A673 (cell line): ENCODE results near the gene PXK. TPM values are rescaled to one million over a fixed set of nuclear protein-coding genes. Genes with fewer than 3 reads are reported as not detected.
A peak's percentile ranks its signal among the peaks of the same experiment; 100 is the strongest.

Experiments
- BruUV-seq: library from RNA; stranded (reverse); fragments of 400-500 nt; replicated peaks from 2 replicates; lab custom pipeline; 2021; lab: Mats Ljungman, UMichigan
- CTCF ChIA-PET: fragments of 300-600 bp; sonication (Branson Sonifier 250); formaldehyde crosslinking; loops from one replicate; lab custom pipeline; 2022; ENCODE audit warnings: antibody characterized with exemption; lab: Charles Lee
- POLR2A ChIA-PET: fragments of 300-600 bp; sonication (Branson Sonifier 250); formaldehyde crosslinking; loops from one replicate; lab custom pipeline; 2022; ENCODE audit warnings: antibody characterized with exemption; ENCODE audit not compliant: low non-redundant PET; lab: Charles Lee
- DNase-seq: peaks from one replicate; pipeline ENCODE4 v3.0.0-alpha.2; 2015; ENCODE audit warnings: low spot score
- H3K27ac ChIP-seq: fragments of 200-600 bp; sonication (generic); 2 replicates; pipeline ENCODE4 v1.5.1; 2016; ENCODE audit warnings: mixed run types, low read depth, mild to moderate bottlenecking, mixed read lengths, antibody characterized with exemption, low read length; ENCODE audit not compliant: poor library complexity, severe bottlenecking
- H3K27me3 ChIP-seq: fragments of 200-600 bp; sonication (generic); replicated peaks from 2 replicates; pipeline ENCODE4 v1.6.1; 2017; ENCODE audit warnings: mixed run types, low read depth, mild to moderate bottlenecking, mixed read lengths, antibody characterized with exemption, low read length; ENCODE audit not compliant: insufficient read depth, poor library complexity
- H3K36me3 ChIP-seq: fragments of 200-600 bp; sonication (generic); 2 replicates; pipeline ENCODE4 v1.6.1; 2016; ENCODE audit warnings: mixed run types, mild to moderate bottlenecking, mixed read lengths, antibody characterized with exemption, low read length; ENCODE audit not compliant: insufficient read depth, poor library complexity, severe bottlenecking
- H3K4me1 ChIP-seq: fragments of 200-600 bp; sonication (generic); 2 replicates; pipeline ENCODE4 v1.6.1; 2017; ENCODE audit warnings: mixed run types, mild to moderate bottlenecking, mixed read lengths, antibody characterized with exemption, low read length; ENCODE audit not compliant: insufficient read depth, poor library complexity, severe bottlenecking
- H3K4me3 ChIP-seq: fragments of 200-600 bp; sonication (generic); 2 replicates; pipeline ENCODE4 v1.5.1; 2016; ENCODE audit warnings: low read depth, mixed run types, mild to moderate bottlenecking, mixed read lengths, low read length; ENCODE audit not compliant: poor library complexity, severe bottlenecking
- H3K9me3 ChIP-seq: fragments of 200-600 bp; sonication (generic); 2 replicates; pipeline ENCODE4 v1.6.1; 2016; ENCODE audit warnings: mixed run types, low read depth, mild to moderate bottlenecking, mixed read lengths, antibody characterized with exemption, low read length; ENCODE audit not compliant: poor library complexity, severe bottlenecking
- EZH2 ChIP-seq: fragments of 200-600 bp; sonication (generic); IDR thresholded peaks from 2 replicates; pipeline ENCODE4 v1.6.1; 2017; ENCODE audit warnings: borderline replicate concordance, low read depth, mild to moderate bottlenecking, mixed read lengths, antibody characterized with exemption, low read length; ENCODE audit not compliant: poor library complexity, severe bottlenecking
- intact Hi-C: fragments of 100-400 bp; cut with micrococcal nuclease; formaldehyde crosslinking; loops from one replicate; pipeline ENCODE4 v1.10.0; 2022; ENCODE audit not compliant: unreplicated experiment
- total RNA-seq: library from RNA; stranded (reverse); gene quantifications from 2 replicates; pipeline ENCODE4 v1.2.3, GENCODE V29; 2021
- TF ChIP-seq, protein P1 (sequence below): fragments of 300-800, 200-600 bp; sonication (generic); conservative IDR thresholded peaks from 2 replicates; pipeline ENCODE4 v1.5.1; 2017; ENCODE audit warnings: low read depth, mild to moderate bottlenecking, antibody characterized with exemption, low read length, moderate library complexity, mixed read lengths

Gene PXK
- total RNA-seq, 1 experiment from 2014 or later, result 13.2 TPM

DNA sequence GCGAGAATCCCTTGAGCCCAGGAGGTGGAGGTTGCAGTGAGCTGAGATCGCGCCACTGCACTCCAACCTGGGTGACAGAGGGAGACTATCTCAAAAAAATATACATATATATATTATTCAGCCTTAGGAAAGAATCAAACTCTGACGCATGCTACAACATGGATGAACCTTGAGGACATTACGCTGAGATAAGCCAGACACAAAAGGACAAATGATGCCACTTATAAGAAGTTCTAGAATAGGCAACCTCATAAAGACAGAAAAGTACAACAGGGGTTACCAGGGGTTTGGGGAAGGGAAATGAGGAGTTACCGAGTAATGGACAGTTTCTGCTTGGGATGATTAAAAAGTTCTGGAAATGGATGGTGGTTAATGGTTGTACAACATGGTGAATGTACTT, 100.2 kb downstream of the PXK start:
- no peak for DNase-seq
- H3K27ac ChIP-seq, result peak overlapping the region; percentile 84
- intact Hi-C loops, result loop anchor here (5.0 kb wide), 1 partner anchor 99 kb away; no protein-coding TSS in a partner anchor
- H3K36me3 ChIP-seq, result peaks cover 31% of the 10 kb centered on the region
- H3K9me3 ChIP-seq, result no peaks in the 10 kb centered on the region
- H3K27me3 ChIP-seq, result no peaks in the 10 kb centered on the region
- ChIA-PET CTCF (no interaction called here), POLR2A (interaction anchor here (0.7 kb wide), 1 partner anchor 97 kb away, joined by 3 read pairs; no protein-coding TSS in a partner anchor)
- no TSS peak for BruUV-seq
- H3K4me3 ChIP-seq, result peak overlapping the region; percentile 71
- TF ChIP-seq, protein P1, sequence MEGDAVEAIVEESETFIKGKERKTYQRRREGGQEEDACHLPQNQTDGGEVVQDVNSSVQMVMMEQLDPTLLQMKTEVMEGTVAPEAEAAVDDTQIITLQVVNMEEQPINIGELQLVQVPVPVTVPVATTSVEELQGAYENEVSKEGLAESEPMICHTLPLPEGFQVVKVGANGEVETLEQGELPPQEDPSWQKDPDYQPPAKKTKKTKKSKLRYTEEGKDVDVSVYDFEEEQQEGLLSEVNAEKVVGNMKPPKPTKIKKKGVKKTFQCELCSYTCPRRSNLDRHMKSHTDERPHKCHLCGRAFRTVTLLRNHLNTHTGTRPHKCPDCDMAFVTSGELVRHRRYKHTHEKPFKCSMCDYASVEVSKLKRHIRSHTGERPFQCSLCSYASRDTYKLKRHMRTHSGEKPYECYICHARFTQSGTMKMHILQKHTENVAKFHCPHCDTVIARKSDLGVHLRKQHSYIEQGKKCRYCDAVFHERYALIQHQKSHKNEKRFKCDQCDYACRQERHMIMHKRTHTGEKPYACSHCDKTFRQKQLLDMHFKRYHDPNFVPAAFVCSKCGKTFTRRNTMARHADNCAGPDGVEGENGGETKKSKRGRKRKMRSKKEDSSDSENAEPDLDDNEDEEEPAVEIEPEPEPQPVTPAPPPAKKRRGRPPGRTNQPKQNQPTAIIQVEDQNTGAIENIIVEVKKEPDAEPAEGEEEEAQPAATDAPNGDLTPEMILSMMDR, result no peak
- TF ChIP-seq EZH2, result no peak
- no peaks in the 10 kb centered on the region for H3K4me1 ChIP-seq

DNA sequence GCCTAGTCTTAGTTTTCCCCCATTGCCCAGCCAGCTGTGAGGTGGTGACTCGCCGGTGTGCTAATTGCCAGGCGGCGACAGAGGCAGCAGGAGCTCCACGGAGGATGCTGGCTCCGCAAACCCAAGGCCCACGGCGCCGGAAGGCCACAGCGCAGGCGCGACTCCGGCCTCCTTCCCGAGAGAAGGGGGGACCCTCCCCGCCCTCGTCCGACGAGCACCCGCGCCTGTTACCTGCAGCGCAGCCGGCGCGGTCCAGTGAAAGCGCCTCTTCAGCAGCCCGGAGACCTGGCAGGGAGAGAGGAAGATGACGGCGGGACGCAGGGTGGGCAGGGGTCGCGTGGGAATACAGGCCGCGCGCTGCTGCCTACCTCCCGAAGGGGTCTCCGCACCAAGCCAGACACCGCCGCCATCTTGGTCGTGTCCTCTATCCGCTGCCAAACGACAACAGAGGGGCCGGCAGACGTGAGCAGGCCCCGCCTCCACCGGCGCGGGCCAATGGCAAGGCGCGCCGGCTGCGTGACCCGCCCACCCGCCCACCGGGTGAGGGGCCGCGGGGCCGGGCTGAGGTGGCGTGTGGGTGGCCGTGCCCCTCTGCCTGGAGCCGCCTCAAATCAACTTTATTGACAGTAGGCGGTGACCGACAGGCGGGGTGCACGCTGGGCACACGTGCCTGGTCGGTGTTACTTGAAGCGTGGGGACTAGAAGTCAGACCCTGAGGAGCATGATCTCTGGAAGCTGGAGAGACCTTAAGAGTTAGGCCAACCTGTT, 100.9 kb downstream of the PXK start, which contains the start of gene PDHB:
Gene PDHB, minus strand, starts transcription at position 433 of the 768 bp plus-strand sequence. Its CDS starts 23 bp downstream, at position 410.
- H3K27me3 ChIP-seq, result no peaks in the 10 kb centered on the region
- peaks cover 24% of the 10 kb centered on the region for H3K36me3 ChIP-seq
- POLR2A ChIA-PET, result interaction anchor here (0.7 kb wide), 1 partner anchor 98 kb away, joined by 3 read pairs; no protein-coding TSS in a partner anchor
- no peaks in the 10 kb centered on the region for H3K9me3 ChIP-seq
- TF ChIP-seq EZH2, result no peak
- peak within 1 kb of the TSS; percentile 84 for H3K27ac ChIP-seq
- no peaks in the 10 kb centered on the region for H3K4me1 ChIP-seq
- TSS peak; percentile 42 for BruUV-seq
- CTCF ChIA-PET, result no interaction called here
- peak within 1 kb of the TSS; percentile 71 for H3K4me3 ChIP-seq
- peak; percentile 88 for DNase-seq
- intact Hi-C loops, result loop anchor here (5.0 kb wide), 1 partner anchor 99 kb away; no protein-coding TSS in a partner anchor

DNA sequence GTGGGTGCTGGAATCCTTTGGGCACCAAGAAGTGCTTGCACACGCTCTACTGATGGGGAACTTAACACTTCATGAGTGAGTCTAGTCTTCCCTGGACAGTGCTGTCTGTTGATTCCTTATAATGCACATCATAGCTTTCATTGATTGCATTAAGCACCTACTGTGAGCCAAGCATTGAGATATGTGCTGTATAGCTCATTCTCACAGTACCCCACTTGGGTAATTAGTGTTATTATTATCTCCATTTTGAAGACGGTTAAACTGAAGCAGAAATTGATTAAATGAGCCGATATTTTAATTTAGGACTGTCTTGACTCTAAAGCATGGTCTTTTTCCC, 101.4 kb downstream of the PXK start:
- POLR2A ChIA-PET, result interaction anchor here (0.6 kb wide), 1 partner anchor 17 kb away, joined by 4 read pairs; no protein-coding TSS in a partner anchor

More for the DNA sequence above, 101.4 kb downstream of the PXK start:
- BruUV-seq, result TSS peak; percentile 45
- intact Hi-C loops, result loop anchor here (5.0 kb wide), 1 partner anchor 98 kb away; no protein-coding TSS in a partner anchor
- Histone ChIP-seq H3K4me1 (no peaks in the 10 kb centered on the region), H3K9me3 (no peaks in the 10 kb centered on the region), H3K27me3 (no peaks in the 10 kb centered on the region), H3K27ac (no peak overlapping the region), H3K36me3 (peaks cover 20% of the 10 kb centered on the region), H3K4me3 (peak overlapping the region; percentile 71)
- CTCF ChIA-PET, result no interaction called here
- no peak for DNase-seq
- TF ChIP-seq, protein P1, result no peak
- no peak for TF ChIP-seq EZH2
